Germinal center (tissue), 1 donor: ENCODE measurements around the gene CD3E.

Source experiments
- DNase-seq: peaks from one replicate; pipeline ENCODE4 v3.0.0; 2012; ENCODE audit warnings: mixed read lengths, low spot score

The CD3E gene

DNA sequence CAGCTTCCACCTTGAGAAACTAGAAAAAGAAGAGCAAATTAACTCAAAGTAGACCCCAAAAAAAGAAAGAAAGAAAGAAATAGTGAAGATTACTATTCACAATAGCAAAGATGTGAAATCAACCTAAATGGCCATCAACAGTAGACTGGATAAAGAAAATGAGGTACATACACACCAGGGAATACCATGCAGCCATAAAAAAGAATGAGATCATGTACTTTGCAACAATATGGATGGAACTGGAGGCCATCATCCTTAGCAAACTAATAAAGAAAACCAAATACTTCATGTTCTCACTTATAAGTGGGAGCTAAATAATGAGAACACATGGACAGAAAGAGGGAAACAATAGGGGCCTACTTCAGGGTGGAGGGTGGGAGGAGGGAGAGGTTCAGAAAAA is 24.2 kb downstream of the CD3E start:
- no peak for DNase-seq

DNA sequence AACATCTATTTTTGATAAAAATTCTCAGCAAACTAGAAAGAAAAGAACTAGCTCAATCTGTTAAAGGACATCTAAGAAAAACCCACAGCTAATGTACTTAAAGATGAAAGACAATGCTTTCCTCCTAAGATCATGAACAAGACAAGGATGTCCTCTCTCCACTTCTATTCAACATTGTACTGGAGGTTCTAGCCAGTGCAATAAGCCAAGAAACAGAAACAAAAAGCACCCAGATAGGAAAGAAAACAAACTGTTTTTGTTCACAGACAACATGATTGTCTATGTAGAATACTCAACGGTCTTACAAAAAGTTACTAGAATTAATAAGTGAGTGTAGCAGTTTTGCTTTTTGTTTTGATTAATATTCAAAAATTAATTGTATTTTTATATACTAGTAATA is 30.2 kb downstream of the CD3E start:
- DNase-seq, result no peak

DNA sequence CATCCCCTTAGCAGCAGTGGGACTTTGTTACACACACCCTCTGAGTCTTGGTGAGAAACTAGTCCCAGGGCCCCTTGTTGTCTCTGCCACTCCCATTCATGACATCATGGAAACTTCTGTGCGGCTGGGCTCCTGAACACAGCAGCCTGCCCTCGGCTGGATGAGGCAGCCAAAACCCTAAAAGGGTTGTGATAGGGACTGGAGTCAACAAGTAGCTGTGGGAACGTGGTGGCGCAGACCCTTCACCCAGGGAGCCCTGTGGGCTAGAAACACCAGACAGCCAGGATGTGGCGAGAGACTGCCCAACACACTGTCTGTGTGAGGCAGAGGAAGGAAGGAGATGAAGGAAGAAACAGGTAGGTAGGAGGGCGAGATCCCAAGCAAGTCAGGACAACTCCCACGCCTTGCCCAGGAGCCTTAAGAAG is 34.1 kb downstream of the CD3E start:
- DNase-seq, result peak; percentile 41

DNA sequence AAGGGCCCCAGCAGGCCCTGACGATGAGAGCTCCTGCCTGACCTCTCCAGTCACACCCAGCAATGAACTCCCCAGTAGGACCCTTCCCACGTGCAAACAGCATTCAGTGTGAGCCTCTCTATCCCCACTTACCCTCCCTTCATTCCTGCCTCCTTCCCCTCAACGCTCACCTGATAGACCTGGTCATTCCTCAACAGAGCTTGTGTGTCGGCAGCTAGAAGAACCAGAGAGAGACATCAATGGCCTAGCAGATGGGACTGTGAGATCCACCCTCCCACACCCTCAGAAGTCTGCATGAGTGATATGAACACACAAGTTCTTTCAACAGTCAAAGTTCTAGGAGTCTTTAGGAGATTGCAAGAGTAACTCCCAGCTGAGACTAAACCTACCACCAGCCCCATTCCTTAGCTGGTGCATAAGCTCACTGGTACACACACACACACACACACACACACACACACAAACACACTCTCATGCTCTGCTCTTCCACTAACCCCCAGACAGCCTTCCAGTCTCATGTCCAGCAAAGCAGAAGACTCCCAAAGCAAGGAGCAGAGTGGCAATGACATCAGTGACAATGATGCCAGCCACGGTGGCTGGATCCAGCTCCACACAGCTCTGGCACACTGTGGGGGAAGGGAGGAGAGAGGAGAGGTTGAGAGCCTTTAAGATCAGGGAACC is 34.9 kb downstream of the CD3E start:
- DNase-seq, result no peak

DNA sequence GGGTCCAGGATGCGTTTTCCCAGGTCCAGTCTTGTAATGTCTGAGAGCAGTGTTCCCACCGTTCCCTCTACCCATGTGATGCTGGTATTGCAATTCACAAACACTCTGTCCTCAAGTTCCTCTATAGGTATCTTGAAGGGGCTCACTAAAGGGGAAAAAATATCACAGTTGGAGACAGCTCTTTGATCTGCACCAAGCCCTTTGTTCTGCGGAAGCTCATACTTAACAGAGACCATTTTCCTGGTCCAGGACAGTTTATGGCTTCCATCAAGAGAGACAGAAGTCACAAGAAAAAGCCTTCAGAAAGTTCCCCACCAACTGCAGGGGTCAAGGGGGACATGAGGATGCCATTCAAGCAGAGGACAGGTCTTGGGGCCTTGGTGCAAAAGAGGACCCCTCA is 35.9 kb downstream of the CD3E start:
- DNase-seq, result no peak

DNA sequence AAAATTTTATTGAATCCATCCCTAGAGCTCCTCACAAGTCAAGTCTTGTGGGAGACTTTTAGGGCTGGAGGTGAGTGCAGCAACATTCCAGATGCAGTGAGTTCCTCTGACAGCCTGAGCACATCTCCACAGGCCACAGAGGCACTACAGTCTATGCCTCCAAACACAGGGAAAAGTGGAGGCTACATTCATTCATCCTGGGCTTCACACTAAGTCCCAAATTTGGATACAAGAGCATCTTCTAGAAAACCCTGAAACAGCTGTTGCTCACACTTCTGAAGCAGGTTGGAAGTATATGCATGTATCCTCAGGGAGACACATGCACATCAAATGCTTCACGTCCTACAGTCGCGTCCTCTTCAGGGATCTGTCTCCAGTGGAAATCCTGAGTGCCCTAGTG is 36.7 kb downstream of the CD3E start:
- no peak for DNase-seq

DNA sequence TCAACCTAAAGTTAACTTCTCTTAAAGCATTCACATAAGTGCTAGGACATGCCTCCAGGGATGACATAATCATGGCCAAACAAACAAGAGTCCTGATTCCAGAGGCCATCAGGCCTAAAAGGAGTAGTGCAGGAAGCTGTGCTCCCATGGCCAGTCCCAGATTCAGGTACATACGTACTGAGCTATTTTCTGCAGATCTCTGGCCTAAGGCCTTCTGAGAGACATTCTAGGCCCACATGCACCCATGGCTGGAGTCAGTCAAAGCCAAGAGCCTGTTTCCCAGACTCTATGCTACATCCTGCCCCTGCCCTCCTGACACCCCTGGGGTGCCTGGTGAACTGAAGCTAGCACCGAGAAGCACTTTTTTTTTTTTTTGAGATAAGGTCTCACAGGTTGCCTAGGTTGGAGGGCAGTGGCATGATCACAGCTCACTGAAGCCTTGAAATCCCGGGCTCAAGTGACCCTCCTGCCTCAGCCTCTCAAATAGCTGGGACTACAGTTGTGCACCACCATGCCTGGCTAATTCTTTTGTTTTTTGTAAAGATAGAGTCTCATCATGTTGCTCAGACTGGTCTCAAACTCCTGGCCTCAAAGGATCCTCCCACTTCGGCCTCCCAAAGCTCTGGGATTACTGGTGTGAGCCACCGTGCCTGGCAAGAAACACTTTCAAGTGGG is 37.4 kb downstream of the CD3E start:
- DNase-seq, result no peak

DNA sequence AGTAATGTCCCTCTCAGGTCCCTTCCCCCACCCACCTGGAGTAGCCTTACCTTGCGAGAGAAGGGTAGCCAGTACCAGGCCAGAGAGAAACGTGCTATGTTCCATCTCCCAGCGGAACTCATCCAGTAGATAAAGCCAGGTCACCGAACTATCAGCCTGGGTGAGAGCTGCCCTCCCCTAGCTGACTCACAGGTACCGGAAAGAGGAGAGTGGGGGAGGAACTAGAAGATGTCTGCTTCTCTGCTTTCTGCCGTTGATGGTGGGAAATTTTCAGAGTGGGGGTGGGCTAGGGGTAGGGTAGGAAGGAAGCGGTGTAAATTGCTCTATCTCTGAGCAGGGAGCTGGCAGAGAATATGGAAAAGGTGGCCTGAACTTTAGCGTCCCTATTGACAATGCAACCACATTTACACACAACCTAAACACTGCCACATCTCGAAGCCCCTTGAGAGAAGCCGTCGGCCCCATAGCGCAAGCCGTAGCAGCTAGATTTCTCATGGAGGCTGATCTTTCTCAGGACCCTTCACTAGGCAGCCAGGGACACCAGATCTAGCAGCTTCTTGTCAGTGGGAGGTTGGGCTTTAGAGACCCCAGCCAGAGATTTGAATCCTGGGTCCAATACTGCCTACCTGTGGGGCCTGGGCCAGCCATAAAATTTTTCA is 38.1 kb downstream of the CD3E start, which contains the start of gene CD3D:
Gene CD3D (minus strand): TSS at position 203 of the 659 bp plus-strand sequence. CDS start 98 bp downstream, at position 105.
- no peak for DNase-seq

DNA sequence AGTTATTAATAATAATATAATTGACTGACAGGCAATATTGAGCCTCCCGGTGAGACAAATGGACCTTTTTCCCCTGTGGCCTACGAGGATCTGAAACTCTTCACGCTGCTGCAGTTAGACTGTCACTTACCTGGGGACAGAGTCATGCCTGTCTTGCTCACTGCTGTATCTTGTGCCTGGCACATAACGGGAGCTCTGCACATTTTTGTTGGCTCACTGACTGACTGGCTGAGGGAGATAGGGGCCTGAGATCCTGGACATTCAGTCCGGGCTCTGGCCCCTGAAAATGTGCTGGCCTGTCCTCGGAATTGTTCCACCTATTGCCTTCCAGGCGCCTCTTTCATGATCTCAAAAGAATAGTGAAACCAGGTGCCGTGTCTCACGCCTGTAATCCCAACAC is 38.7 kb downstream of the CD3E start:
- no peak for DNase-seq

DNA sequence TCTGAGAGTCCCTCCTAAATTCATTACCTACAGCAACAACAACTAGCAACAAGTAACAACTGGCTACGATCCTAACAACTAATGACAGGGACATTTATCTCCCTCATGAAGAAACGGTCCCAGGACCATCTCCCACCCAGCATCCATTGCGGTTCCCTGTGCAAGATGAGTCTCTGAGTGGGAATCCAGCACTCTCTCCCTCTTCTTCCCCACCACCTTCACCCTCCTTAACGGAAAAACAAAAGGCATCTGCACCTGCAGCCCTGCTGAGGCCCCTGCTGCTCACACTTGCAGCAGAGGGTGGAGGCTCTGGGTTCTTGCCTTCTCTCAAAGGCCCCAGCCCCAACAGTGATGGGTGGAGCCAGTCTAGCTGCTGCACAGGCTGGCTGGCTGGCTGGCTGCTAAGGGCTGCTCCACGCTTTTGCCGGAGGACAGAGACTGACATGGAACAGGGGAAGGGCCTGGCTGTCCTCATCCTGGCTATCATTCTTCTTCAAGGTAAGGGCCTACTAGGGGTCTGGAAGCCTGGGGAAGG is 39.5 kb downstream of the CD3E start, which contains the start of gene CD3G:
Gene CD3G (plus strand): TSS at position 364 of the 535 bp plus-strand sequence. CDS start 80 bp downstream, at position 444.
- no peak for DNase-seq

DNA sequence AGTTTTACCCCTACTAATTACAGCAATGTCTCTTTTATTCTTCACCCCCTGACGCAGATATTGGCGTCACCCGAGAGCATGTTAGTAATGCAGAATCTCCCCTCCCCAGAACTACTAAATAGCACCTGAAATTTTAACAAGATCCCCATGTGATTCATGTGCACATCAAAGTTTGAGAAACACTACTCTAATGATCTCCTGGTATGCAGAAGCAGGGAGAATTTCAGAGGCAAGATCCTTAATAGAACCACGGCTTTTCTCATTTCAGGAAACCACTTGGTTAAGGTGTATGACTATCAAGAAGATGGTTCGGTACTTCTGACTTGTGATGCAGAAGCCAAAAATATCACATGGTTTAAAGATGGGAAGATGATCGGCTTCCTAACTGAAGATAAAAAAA is 44.9 kb downstream of the CD3E start:
- no peak for DNase-seq

DNA sequence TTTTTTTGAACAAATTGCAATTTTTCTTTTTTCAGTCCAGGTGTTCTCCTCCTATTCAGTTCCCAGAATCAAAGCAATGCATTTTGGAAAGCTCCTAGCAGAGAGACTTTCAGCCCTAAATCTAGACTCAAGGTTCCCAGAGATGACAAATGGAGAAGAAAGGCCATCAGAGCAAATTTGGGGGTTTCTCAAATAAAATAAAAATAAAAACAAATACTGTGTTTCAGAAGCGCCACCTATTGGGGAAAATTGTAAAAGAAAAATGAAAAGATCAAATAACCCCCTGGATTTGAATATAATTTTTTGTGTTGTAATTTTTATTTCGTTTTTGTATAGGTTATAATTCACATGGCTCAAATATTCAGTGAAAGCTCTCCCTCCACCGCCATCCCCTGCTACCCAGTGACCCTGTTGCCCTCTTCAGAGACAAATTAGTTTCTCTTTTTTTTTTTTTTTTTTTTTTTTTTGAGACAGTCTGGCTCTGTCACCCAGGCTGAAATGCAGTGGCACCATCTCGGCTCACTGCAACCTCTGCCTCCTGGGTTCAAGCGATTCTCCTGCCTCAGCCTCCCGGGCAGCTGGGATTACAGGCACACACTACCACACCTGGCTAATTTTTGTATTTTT is 48.7 kb downstream of the CD3E start:
- DNase-seq, result peak; percentile 19

DNA sequence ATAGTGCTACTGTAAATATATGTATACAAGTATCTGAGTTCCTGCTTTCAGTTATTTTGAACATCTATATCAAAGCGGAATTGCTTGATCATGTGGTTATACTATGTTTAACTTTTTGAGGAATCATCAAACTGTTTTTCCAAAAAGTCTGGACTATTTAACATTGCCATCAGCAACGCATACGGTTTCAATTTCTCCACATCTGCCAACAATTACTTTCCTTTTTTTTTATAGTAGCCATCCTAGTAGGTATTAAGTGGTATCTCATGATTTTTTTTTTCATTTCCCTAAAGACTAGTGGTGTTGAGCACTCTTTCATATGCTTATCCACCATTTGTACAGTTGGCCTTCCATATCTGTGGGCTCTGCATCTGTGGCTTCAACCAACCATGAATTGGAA is 53.5 kb downstream of the CD3E start:
- DNase-seq, result no peak

DNA sequence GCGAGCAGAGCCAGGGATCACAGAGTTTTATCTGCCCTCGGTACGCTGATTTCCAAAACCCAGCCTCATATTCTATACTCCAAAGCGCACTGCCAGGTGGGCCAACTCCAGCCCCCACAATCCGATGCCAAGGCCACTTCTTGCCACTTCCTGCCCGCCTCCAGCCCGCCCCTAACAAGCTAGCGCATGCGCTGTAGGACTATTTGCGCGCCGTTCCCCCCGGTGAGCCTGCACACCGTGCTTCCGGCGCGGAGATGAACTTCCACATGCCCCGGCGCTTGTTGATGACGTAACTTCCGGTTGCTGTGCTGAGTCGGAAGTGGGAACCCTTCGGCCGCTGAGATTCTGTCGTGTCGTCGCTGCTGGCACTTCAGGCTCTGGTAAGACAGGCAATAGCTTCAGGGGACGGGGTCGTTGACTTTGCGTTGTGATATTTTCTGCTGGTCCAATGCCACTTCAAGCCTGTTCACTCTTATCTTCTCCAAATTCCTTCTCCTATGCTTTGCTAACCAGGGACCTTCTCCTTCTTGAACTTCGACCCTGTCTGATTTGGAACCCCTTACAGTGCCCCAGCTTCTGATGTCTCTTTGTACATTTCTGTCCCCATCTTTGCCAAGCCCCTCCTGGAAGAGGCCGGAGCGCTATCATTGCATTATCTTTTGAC is 54.9 kb downstream of the CD3E start, which contains the start of gene UBE4A:
Gene UBE4A (plus strand): TSS at position 306 of the 664 bp plus-strand sequence. CDS start 5,481 bp downstream, outside the sequence.
- peak; percentile 89 for DNase-seq

DNA sequence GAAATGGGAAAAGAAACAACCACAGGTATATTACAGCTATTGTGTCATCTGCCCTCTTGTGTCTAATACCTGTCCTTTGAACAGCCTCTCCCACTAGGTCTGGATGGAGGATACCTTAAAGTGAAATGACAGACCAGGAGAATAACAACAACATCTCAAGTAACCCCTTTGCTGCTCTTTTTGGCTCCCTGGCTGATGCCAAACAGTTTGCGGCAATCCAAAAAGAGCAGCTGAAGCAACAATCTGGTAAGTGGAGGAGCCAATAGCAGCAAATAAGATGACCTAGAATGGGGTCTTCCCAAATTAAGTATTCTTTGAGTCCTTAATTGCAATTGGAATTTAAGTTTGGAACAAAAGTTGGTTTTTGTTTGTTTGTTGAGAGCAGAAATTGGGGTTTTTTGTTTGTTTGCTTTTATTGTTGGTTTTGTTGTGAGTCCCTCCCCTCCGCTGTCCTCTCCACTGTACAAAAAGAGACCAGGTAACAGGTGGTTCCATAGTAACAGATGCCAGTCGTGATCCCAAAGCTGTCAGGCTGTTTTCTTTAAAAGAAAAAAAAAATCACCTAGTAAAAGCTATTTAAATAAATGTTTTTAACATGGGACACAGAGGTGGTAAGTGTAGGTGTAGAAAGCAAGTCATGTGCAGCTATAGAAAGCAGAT is 60.6 kb downstream of the CD3E start:
- DNase-seq, result no peak
